Loucy (cell line): ENCODE results near the gene TP53I11.
A peak's percentile ranks its signal among the peaks of the same experiment; 100 is the strongest.

Experiments used
- EZH2phosphoT487 ChIP-seq: fragments of 200-600 bp; IDR thresholded peaks from 2 replicates; pipeline ENCODE4 v1.6.1; 2018; ENCODE audit warnings: antibody characterized with exemption, mild to moderate bottlenecking, moderate library complexity, borderline replicate concordance
- TF ChIP-seq, protein P1 (sequence below): fragments of 200-600 bp; sonication (generic); conservative IDR thresholded peaks from 2 replicates; pipeline ENCODE4 v1.5.1; 2014; ENCODE audit warnings: mild to moderate bottlenecking, antibody characterized with exemption, low read length

- TF ChIP-seq, protein P1, sequence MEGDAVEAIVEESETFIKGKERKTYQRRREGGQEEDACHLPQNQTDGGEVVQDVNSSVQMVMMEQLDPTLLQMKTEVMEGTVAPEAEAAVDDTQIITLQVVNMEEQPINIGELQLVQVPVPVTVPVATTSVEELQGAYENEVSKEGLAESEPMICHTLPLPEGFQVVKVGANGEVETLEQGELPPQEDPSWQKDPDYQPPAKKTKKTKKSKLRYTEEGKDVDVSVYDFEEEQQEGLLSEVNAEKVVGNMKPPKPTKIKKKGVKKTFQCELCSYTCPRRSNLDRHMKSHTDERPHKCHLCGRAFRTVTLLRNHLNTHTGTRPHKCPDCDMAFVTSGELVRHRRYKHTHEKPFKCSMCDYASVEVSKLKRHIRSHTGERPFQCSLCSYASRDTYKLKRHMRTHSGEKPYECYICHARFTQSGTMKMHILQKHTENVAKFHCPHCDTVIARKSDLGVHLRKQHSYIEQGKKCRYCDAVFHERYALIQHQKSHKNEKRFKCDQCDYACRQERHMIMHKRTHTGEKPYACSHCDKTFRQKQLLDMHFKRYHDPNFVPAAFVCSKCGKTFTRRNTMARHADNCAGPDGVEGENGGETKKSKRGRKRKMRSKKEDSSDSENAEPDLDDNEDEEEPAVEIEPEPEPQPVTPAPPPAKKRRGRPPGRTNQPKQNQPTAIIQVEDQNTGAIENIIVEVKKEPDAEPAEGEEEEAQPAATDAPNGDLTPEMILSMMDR, result peak; percentile 96
- TF ChIP-seq EZH2phosphoT487, result no peak
These were observed 14.2 kb downstream of the TP53I11 start for GRCh38 chr11:44936525-44936924.
